Posterior vena cava (tissue), 2 donors: ENCODE data around the gene AP2A2. TPM values are rescaled to one million over a fixed set of nuclear protein-coding genes. Genes with fewer than 3 reads are reported as not detected.

Source experiments
- DNase-seq: peaks from one replicate; pipeline ENCODE4 v3.0.0-alpha.2; 2020; ENCODE audit warnings: low spot score
- intact Hi-C, 2 donors: fragments of 100-400 bp; cut with DNase I; formaldehyde crosslinking; loops; one replicate each; pipeline versions ENCODE4 v1.14.1 to v1.14.2; 2022 to 2023
- total RNA-seq, 2 donors: library from RNA; stranded (reverse); fragmentation: NEBNext Ultra II Directional; extraction: Animal tissue kit (Norgen Biotek cat#: 25700); gene quantifications; one replicate each; pipeline ENCODE4 v1.2.1, GENCODE V29; 2021
- donor health status: DM: yes; HTN: yes; CAD: no.
- donor health status: DM: yes; HTN: yes; CAD: no.

The AP2A2 gene
- total RNA-seq, 2 donors from 2014 or later, result 83.5 to 117 TPM

GRCh38 chr11:917426-917825 lies 8.2 kb upstream of the AP2A2 start:
- intact Hi-C loops, result no loop called here
- no peak for DNase-seq

GRCh38 chr11:921921-922678 lies 3.6 kb upstream of the AP2A2 start:
- DNase-seq, result no peak
- intact Hi-C loops, result loop anchor here in 1 of 2 donors (5.0 kb wide), 1 partner anchor 460 kb away; no protein-coding TSS in a partner anchor

GRCh38 chr11:923691-924405 lies 1.8 kb upstream of the AP2A2 start:
- intact Hi-C loops, result loop anchor here in 1 of 2 donors (5.0 kb wide), 1 partner anchor 462 kb away; no protein-coding TSS in a partner anchor
- no peak for DNase-seq

- intact Hi-C loops, result loop anchor here in 1 of 2 donors (5.0 kb wide), 1 partner anchor 462 kb away; no protein-coding TSS in a partner anchor
- DNase-seq, result no peak
Observed at GRCh38 chr11:924406-925157, 1.1 kb upstream of the AP2A2 start.

DNA sequence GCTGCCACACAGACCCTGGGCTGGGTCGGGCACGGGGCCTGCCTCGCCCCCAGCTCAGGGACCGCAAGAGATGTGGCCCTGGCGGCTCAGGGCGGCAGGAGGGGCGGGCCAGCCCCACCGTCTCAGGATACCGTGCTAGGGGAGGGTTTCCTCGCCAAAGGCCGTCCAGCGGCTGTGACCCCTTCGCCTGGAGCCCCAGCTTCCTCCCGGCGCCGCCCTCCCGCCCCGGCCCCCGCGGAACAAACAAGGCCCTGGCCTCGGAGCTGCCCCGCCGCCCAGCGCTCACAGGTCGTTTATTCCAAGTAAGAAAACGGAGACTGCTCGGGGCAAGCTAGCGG lies 543 bp upstream of the AP2A2 start:
- intact Hi-C loops, result no loop called here
- no peak for DNase-seq

DNA sequence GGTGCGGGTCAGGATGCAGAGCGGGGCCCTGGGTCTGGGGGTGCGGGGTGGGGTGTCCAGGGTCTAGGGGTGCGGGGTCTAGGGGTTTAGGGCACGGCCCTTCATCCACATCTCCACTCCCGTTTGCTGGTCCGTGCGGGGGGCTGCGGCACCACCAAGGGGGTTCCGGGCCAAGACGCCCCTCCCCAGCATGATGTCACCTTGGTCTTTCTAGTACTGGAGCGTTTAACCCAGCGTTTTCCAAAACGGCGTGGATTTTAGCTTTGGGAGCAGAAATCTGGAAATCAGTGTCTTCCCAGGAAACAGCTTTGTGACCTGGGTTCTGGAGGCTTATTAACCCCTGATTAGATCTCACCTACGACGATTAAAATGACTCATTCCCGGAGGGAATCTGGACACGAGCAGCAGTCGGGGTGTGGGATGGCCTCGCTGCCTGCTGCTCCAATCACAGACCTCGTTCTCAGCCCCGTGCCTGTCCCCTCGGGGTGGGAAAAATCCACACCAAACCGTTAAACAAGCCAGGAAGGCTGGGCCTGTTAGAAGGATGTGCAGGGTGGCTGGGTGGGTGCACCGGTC lies 759 bp downstream of the AP2A2 start:
- DNase-seq, result no peak
- intact Hi-C loops, result no loop called here

GRCh38 chr11:927871-928270 lies 2.2 kb downstream of the AP2A2 start:
- no peak for DNase-seq
- intact Hi-C loops, result no loop called here

DNA sequence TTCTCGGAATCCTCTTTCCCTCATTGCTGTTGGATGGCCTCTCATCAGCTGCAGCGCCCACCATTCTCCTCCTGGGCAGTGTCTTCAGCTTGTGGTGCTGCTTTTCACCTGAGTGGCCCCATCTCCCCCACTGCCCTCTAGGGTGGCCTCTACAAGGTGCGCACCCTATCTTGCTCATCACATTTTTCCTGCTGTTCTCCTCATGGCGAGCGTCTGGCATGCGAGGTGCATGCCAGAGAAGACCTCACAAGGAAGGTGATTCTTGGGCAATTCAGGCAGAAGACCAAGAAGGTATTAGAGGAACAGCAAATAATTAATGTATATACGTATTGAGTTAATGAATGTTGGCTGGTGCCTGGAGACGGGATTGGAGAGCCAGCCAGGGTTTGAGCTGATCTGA lies 3.1 kb downstream of the AP2A2 start:
- no peak for DNase-seq
- intact Hi-C loops, result no loop called here

DNA sequence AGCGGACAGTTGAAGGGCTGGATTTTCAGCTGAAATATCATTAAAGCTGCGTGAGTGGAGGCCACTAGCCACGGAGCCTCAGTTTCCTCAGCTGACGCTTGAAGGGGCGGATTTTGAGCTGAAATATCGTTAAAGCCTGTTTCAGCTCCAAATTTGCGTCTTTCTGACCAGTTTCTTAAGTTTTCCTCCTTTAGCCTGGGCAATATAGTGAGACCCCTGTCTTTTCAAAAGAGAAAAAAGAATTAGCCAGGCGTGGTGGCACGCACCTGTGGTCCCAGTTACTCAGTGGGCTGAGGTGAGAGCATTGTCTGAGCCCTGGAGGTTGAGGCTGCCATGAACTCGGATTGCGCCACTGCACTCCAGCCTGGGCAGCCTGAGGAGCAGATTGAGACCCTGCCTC lies 3.7 kb downstream of the AP2A2 start:
- DNase-seq, result no peak
- intact Hi-C loops, result no loop called here

DNA sequence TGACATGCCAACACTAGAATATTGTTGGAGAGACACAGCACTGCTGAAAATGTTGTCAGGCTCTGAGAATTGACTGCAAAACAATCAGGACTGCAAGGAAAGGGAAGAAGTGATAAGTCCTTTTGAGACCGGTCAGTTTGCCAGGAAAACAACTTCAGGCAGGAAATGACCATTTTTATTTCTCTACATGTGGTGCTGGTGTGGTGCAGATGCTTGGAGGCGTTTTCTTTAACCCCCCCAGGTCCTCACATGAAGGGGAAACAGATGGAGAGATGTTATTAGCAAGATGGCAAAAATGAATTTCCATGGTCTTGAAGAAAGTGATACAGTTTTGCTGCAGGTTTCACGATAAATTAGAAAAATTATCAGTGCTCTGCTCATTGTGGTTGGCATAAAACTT lies 5.7 kb downstream of the AP2A2 start:
- DNase-seq, result no peak
- intact Hi-C loops, result no loop called here

- DNase-seq, result no peak
- intact Hi-C loops, result no loop called here
Observed at GRCh38 chr11:932435-932834, 6.8 kb downstream of the AP2A2 start.

DNA sequence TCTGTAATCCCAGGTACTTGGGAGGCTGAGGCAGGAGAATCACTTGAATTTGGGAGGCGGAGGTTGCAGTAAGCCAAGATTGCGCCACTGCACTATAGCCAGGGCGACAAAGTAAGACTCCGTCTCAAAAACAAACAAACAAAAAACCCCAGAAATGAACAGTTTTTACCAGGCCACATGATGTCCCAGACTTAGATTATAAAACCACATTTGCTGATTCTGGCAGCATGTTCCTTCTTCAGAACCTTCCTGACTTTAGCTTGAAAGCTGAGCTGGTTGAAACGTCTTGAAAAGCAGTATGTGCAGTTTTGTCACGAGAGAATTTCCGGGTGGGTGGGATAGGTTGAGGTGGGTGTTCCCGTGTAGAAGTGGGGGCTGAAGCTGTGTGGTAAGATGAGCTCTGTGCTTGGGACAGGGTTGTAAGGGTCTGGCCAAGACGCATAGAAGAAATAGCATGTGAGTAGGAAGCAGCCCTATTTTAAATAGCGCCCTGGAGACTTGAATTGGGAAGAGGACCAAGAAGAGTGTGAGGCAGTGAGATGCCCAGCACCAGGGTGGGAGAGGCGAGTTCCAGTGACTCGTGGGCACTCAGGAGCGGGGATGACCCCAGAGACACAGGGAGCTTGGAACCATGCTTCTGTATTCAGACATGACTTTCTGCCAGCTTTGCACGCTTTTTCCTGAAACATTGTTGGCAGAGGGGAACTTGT lies 7.6 kb downstream of the AP2A2 start:
- intact Hi-C loops, result no loop called here
- DNase-seq, result no peak

DNA sequence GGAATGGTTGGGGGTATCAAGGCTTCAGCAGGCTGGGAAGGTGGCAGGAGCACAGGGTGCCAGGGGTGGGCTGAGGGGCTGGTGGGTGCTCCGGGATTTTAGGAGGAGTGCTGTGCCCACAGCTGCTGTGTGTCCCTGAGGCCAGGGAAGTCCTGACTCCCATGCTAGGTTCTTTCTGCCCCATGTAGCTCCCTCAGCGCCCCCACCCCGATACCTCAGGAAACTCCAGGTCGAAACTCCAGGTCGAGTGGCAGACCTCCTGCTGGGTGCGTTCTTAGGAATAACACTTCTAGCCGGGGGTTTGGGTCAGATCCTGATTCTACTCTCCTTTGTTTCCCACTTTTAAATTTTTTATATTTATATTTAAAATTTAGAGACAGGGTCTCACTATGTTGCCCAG lies 8.3 kb downstream of the AP2A2 start:
- no peak for DNase-seq
- intact Hi-C loops, result no loop called here

DNA sequence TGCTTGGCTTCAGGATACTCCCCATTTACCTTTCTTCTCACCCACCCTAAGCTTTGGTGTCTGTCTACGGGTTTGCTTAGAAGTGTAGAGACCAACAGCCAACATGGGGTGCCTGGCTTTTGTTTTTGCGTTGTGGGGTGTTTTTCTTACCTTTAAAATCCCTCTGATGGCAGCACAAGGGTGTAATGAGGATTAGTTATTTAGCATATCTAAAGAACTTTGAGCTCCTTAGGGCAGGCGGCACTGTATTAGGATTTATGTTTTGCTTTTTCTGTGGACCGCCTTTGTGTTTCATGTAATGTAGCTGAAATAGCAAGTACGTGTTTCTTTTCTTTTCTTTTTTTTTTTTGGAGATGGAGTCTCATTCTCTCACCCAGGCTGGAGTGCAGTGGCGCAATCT lies 8.9 kb downstream of the AP2A2 start:
- DNase-seq, result no peak
- intact Hi-C loops, result no loop called here

DNA sequence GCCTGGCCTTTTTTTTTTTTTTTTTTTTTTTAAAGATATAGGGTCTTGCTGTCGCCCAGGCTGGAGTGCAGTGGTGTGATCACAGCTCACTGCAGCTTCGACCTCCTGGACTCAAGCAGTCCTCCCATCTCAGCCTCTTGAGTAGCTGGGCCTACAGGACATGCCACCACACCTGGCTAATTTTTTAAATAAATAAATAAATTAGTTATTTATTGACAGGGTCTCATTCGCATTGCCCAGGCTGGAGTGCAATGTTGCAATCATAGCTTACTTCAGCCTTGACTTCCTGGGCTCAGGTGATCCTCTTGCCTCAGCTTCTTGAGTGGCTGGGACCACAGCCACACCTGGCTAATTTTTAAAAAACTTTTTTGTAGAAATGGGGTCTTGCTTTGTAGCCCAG lies 10.5 kb downstream of the AP2A2 start:
- intact Hi-C loops, result no loop called here
- no peak for DNase-seq

DNA sequence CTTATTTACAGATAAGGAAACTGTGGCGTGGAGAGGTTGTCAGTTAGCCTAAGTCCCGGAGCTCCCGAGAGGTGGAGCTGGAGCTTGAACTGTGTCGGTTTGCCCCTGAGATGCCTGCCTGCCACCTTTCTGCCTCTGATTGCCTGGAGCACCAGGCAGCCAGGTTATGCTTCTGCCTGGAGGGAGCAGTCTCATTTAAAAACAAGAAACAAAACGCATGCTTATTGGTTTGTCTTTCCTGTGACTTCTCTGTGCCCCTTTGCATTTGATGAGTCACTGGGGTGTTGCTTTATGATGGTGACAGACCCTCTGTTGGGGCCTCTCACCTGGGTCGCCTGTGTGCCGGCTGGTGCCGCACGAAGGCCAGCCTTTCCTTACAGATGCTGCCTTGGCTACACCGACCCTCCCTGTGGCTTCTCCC lies 12.2 kb downstream of the AP2A2 start:
- DNase-seq, result no peak
- intact Hi-C loops, result no loop called here

- DNase-seq, result no peak
- intact Hi-C loops, result no loop called here
Observed at GRCh38 chr11:940496-941135, 14.9 kb downstream of the AP2A2 start.

GRCh38 chr11:942823-943222 lies 17.2 kb downstream of the AP2A2 start:
- intact Hi-C loops, result no loop called here
- DNase-seq, result no peak
